Activated CD4-positive, alpha-beta T cell treated with anti-CD3 and anti-CD28 coated beads for 1 hour (primary cell): ENCODE measurements around the gene PRKAR2B.
"Not testable (repeated sequence)": the region's sequence is repeated elsewhere in the genome, so short reads cannot be mapped to it uniquely, and the experiment has no call there.

Experiments
- DNase-seq: peaks from one replicate; pipeline ENCODE4 v3.0.0-alpha.2; 2020

The PRKAR2B gene

DNA sequence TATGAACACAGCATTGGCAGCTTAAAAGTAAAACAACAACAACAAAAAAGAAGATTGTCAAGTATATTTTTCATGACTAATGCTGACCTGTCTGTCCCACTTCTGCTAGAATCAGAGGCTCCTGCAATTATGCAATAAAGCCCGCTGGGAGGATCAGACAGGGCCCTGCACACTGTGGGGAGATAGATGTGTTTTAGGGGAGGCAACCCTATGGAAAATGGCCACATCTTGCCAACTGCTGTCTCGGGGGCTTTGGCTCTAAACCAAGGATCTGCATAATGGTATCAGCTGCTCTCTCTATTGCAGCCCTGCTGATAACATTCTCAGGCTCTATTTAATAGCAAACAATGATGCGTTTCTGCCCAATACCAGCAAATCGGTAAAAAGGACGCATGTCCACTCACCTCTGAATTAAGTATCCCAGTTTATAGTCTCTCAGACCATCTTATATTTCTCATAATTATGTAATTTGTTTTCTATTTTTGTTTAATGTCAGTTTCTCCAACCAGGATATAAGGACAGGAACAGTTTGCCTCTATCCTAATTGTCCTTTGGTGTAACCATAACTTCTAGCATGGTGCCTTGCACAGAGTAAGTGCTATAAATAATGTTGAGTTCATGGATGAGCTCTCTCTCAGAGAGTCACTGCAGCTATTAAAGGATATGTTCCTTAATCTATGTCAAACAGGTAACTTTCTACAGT, 15.3 kb upstream of the PRKAR2B start:
- no peak for DNase-seq

- no peak for DNase-seq
Measured at GRCh38 chr7:107029764-107030286, 14.7 kb upstream of the PRKAR2B start.

DNA sequence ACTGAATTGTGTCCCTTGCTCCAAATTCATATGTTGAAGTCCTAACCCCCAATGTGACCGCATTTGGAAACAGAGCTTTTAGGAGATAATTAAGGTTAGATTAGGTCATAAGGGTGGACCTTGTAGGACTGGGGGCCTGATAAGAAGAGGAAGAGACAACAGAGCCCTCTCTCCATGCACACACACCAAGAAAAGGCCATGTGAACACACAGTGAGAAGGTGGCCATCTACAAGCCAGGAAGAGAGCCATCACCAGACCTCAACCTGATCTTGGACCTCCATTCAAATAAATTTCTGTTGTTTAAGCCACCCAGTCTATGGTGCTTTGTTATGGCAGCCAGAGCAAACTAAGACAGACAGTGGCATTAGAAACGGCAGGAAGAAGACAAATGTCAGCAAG, 12.5 kb upstream of the PRKAR2B start:
- no peak for DNase-seq

DNA sequence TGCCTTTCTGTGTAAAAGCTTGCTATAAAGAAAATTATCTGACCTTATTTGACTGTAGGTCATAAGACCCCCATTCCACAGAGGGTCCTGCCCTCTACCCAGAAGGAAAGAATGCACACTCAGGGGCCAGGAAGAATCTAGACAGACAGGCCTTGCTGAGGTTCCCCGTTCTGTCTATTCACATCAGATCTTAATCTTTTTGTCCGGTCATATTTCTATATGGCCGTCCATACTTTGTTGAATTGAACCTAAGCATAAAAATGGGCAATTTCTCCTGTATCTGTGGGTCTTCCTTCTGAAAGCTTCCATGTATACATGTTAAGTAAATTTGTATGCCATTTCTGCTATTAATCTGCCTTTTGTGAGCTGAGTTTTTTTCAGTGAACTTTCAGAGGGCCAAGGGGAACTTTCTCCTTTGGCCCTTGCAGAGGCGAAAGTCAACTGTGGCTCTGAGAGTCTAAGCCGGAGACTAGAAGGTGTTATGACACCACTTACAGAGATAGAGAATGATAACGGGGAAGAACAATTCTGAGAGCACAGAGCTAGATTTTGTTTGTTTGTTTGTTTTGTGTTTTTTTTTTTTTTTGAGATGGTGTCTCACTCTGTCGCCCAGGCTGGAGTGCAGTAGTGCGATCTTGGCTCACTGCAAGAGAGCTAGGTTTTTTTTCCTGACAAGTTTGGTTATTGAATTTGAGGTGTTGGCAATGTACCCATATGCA, 11.6 kb upstream of the PRKAR2B start:
- no peak for DNase-seq

- DNase-seq = no peak
Measured at GRCh38 chr7:107034553-107034952, 10.0 kb upstream of the PRKAR2B start.

DNA sequence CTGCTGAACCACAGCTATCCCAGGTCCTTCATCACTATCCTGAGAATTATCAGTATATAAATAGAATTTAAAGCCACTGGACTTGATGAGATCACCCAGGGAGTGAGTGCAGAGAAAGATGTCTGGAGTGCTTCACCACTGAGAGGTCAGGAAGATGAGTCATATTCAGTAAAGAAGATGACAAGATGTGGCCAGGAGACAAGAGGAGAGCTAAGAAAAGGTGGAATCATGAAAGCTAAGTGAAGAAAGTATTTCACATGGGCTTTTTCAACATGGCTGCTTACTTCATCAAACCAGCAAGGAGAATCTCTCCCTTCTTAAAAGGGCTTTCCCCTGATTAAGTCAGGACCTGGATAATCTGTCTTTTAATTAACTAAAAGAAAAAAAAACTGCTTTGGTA, 9.1 kb upstream of the PRKAR2B start:
- DNase-seq = no peak

- no peak for DNase-seq
Measured at GRCh38 chr7:107036535-107036934, 8.0 kb upstream of the PRKAR2B start.

GRCh38 chr7:107037717-107038603, 6.5 kb upstream of the PRKAR2B start:
- no peak for DNase-seq

DNA sequence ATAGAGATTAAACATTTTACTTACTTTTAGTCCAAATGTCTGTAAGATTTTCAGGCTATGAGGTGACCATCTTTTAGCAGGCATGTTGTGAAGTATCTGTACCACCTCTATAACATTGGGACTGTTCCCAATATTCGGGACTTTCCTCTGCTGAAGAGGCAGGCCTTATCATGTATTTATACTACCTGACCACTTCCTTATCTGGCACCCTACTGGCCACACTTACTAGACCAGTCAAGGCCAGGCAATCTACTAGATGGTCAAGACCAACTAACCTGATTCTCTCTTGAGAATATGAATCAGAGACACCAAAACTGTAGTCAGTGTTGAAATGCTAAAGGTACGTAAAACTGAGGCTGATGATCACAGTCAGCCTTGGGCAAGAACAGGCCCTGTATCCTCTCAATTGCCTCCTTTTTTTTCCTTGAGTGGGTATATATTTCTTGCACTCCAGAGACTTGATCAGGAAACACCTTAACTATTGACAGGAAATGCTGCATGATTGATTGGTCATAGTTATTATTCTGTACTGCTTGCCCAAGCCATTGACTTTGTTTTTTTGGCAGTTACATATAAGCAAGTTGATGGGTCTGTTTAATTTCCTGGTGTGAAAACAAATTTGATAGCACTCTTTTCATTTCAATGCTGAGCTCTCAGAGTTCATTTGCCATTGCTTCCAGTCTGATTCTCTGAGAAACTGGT, 5.2 kb upstream of the PRKAR2B start:
- no peak for DNase-seq

DNA sequence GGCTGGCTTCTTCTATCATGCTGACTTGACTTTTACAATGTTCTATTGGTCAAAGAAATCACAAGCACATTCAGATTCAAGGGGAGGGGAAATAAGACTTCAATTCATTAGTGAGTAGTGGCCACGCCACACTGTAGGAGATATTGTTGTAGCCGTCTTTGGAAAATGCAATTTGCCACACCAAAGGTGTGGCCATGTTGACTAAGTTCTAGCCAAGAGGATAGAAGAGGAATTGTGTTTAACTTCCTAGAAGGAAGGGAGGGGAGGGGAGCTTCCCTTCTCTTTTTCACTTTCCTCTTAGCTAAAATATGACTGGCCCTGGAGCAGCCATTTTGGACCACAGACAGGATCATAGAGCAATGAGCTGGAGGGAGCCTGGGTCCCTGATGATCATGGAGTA, 3.4 kb upstream of the PRKAR2B start:
- DNase-seq = no peak

GRCh38 chr7:107041764-107042163, 2.7 kb upstream of the PRKAR2B start:
- not testable (repeated sequence) for DNase-seq

DNA sequence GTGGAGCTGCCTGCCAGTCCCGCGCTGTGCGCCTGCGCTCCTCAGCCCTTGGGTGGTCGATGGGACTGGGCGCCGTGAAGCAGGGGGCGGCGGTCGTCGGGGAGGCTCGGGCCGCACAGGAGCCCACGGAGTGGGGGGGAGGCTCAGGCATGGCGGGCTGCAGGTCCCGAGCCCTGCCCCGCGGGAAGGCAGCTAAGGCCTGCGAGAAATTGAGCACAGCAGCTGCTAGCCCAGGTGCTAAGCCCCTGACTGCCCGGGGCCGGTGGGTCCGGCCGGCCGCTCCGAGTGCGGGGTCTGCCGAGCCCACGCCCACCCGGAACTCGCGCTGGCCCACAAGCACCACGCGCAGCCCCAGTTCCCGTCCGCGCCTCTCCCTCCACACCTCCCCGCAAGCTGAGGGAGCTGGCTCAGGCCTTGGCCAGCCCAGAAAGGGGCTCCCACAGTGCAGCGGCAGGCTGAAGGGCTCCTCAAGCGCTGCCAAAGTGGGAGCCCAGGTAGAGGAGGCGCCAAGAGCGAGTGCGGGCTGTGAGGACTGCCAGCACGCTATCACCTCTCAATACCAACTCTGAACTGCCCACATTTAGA, 2.1 kb upstream of the PRKAR2B start:
- not testable (repeated sequence) for DNase-seq

- DNase-seq = no peak
Measured at GRCh38 chr7:107043491-107043890, 1.0 kb upstream of the PRKAR2B start.

DNA sequence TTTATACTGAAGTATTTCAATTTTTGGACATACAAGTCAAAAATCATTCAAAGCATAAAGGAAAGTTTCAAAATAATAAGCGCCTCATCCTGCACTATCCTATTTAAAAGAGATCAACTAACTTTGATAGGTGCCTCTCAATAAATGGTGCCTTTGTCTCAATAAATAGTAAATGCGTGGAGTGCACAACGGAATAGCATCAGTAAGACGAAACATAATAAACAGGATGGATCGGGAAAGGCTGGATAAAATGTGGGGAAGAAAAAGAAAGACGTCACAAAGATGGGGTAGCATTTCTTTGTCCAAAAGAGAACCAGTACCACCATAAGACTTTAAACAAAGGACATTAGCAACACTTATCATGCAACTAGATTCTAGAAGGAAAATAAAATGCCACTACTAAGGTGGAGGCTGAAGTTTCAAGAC, 571 bp upstream of the PRKAR2B start:
- DNase-seq = no peak

- DNase-seq = no peak
Measured at GRCh38 chr7:107045195-107045960, 873 bp downstream of the PRKAR2B start.

GRCh38 chr7:107045980-107046379, 1.5 kb downstream of the PRKAR2B start:
- no peak for DNase-seq

GRCh38 chr7:107046491-107047259, 2.2 kb downstream of the PRKAR2B start:
- no peak for DNase-seq

DNA sequence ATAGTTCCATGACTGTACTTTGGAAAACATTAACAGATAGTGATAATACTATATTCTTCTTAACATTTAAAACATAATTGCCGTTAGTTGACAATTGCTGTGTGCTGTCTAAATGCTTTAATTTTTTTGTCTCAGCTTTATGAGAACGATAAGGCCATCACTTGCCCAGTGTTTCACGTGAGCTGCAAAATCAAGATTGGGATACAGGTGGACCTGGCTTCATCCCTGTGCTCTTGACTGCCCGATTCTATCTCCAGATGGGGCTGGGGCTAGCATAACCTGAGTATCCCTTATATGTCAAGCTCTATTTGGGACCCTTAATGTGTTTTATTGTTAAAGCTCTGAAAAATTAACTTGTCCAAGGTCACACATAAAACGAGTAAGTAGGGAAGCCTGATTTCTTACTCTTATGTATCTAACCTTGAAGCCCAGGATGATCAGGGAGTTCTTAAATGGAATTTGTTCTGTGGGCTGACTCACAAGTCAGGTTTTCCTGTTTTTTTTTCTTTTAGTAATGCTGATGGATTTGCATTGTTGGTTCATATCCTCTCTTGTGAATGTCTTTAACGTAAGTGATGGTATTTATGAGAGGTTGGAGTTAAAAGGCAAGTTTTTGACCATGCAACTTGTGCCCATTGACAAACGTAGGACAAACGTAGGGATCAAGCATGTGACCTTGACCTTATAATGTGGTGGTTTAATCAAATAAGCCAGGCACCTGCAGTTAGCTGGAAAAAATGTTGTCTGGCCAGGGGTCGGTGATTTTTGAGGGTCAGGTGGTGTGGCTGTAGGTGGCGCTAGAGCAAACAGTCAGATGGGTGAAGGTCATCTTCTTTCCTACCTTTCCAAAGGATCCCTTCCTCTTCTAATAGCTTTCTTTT, 3.6 kb downstream of the PRKAR2B start:
- DNase-seq = no peak

DNA sequence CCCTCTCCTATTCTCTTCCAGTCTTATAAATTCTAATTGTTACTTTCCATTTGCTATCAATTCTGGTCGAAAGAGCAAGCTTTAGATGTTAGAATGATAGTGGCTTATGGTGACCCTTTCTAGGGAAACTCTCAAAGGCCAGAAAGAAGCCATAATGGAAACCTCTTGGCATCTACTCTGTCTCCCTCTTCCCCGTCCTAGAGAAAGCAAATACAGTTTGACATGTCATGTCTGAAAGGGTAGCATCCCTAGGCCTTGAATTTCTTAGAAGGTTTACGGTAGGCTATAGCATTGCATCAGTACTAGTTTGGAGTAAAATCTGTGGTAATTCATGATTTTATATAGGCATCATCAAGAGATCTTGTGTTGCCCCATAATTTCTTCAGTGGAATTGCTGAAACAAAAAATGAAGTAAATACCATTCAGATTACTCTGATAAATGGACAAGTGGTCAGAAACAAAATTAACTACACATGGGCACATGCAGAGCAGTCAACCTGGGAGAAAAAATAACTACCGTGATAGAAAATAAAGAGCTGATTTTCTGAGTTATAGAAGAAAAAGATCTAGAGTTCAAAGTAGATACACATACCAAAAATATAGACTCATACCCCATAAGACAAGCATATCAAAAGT, 4.4 kb downstream of the PRKAR2B start:
- no peak for DNase-seq
